Tongue (tissue), 2 donors: Measurements from ENCODE around the gene ZNF205. TPM values are rescaled to one million over a fixed set of nuclear protein-coding genes. Genes with fewer than 3 reads are reported as not detected.

ENCODE experiments used
- DNase-seq: peaks from one replicate; pipeline ENCODE4 v3.0.0-alpha.2; 2015
- total RNA-seq: library from RNA; depleted of rRNA; stranded (reverse); fragments of >200 nt; gene quantifications from one replicate; pipeline ENCODE4 v1.2.3, GENCODE V29; 2014

Gene ZNF205
- total RNA-seq, 1 donor from 2014 or later = 11.4 TPM

DNA sequence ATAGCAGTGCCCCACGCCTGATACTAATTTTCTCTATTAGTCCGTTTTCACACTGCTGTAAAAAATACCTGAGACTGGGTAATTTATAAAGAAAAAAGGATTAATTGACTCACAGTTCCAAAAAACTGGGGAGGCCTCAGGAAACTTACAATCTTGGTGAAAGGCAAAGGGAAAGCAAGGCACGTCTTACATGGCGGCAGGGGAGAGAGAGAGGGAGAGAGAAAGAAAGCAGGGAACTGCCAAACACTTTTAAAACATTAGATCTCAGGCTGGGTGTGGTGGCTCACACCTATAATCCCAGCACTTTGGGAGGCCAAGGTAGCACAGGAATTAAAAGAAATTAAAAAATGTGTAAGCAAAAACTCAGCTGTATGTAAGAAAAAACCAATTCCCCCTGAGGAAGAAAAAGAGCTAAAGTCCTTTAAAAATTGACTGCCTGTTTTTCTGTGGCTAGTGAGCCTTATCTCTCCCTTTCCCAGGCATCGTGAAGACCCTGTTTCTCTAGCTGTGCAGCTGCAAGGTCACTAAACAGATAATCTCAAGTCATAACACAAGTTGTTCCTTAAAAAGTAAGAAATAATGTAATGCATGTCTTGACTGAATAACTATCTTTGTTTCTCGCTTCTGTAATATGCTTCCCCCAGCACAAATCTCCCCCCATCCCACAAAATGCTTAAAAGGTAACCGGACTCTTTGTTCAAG, 27.3 kb upstream of the ZNF205 start:
- no peak for DNase-seq

DNA sequence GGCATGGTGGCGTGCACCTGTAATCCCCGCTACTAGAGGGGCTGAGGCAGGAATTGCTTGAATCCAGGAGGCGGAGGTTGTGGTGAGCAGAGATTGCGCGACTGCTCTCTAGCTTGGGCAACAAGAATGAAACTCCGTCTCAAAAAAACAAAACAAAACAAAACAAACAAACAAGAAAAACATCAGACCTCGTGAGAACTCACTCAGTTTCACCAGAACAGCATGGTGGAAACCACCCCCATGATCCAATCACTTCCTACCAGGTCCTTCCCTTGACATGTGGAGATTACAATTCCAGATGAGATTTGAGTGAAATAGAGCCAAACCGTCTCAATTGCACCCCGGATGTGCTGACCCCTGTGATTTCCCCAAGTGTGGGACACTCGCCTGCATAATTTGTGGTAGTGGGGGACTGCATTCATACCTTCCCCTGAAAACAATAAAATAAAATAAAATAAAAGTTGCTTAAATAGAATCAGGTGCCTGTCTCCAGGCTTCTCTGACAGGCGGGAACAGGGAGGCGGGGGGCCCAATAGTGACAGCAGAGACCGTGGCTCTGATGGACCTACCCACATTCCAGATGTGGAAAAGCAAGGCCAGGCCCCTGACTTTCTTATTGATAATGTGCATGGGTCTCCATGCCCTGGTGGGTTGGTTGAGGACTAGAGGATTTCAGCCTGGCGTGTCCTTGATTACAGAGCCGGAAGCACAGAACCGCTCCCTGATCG, 26.4 kb upstream of the ZNF205 start:
- no peak for DNase-seq

GRCh38 chr16:3086596-3087242, 25.7 kb upstream of the ZNF205 start:
- DNase-seq = no peak

- DNase-seq = peak; percentile 59
Measured at GRCh38 chr16:3087243-3088235, 24.8 kb upstream of the ZNF205 start.

- DNase-seq = peak; percentile 49
Measured at GRCh38 chr16:3088450-3088849, 23.9 kb upstream of the ZNF205 start.

GRCh38 chr16:3088925-3089716, 23.3 kb upstream of the ZNF205 start:
- peak; percentile 40 for DNase-seq

GRCh38 chr16:3089717-3090592, 22.4 kb upstream of the ZNF205 start:
- no peak for DNase-seq

GRCh38 chr16:3091551-3091950, 20.8 kb upstream of the ZNF205 start:
- DNase-seq = no peak

DNA sequence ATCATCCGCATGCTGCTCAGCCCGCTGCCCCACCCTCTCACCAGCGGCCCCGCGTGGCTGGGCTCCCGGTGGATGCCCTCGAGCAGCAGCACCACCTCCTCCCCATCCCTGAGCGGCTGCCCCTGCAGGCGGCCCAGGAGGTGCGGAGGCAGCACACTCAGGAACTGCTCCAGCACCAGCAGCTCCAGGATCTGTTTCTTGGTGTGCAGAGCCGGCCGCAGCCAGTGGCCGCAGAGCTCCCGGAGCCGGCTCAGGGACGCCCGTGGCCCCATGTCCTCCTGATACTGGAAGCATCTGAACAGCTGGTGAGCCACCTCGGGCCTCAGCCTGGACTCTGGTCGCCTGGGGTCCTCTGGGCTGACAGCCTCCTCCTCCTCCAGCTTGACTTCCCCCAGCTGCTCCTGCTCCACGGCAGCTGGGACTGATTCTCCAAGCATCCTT, 19.9 kb upstream of the ZNF205 start:
- peak; percentile 49 for DNase-seq

DNA sequence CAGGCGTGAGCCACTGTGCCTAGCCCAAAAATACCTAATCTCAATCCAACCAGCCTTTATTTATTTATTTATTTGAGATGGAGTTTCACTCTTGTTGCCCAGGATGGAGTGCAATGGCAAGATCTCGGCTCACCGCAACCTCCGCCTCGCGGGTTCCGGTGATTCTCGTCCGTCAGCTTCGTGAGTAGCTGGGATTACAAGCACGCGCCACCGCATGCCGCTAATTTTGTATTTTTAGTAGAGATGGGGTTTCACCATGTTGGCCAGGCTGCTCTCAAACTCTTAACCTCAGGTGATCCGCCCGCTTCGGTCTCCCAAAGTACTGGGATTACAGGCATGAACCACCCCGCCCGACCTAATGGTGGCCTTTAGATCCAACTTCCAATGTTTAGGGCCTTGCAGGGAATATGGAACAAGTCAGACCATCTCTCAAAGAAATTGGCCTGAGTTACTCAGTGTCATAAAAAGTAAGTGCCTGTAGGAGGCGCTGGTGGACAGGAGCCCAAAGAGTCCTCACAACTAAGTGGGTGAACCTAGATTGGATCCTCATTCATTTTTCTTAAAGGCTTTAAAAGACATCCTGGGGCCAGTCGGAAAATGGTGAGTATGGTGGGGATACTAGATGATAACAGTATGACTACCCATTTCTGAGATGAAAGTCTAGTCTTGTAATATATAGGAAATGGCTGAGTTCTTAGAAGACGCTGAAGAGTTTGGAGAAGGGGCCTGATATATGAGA, 17.9 kb upstream of the ZNF205 start:
- no peak for DNase-seq

DNA sequence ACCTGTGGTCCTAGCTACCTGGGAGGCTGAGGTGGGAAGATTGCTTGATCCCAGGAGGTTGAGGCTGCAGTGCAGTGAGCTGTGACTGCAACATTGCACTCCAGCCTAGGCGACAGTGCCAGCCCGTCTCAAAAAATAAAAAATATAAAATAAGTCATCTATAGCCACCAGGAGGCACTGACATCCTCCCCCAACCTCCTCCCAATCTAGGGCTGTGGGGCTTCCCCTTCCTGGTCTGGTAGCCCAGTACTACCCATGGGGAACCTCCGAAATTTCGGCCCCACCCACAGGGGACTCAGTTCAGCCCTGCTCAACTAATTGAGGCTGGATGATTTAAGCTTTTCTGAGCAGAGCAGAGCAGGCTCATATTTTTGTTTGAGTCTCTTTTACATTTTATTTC, 16.5 kb upstream of the ZNF205 start:
- DNase-seq = no peak

- no peak for DNase-seq
Measured at GRCh38 chr16:3096362-3096761, 16.0 kb upstream of the ZNF205 start.

GRCh38 chr16:3097266-3097665, 15.1 kb upstream of the ZNF205 start:
- no peak for DNase-seq

- no peak for DNase-seq
Measured at GRCh38 chr16:3098459-3099394, 13.7 kb upstream of the ZNF205 start, which contains the start of gene ZSCAN10. Gene ZSCAN10 (minus strand): TSS chr16:3099294. CDS start chr16:3092937, 6,357 bp downstream.

- DNase-seq = no peak
Measured at GRCh38 chr16:3099395-3099731, 13.0 kb upstream of the ZNF205 start.

DNA sequence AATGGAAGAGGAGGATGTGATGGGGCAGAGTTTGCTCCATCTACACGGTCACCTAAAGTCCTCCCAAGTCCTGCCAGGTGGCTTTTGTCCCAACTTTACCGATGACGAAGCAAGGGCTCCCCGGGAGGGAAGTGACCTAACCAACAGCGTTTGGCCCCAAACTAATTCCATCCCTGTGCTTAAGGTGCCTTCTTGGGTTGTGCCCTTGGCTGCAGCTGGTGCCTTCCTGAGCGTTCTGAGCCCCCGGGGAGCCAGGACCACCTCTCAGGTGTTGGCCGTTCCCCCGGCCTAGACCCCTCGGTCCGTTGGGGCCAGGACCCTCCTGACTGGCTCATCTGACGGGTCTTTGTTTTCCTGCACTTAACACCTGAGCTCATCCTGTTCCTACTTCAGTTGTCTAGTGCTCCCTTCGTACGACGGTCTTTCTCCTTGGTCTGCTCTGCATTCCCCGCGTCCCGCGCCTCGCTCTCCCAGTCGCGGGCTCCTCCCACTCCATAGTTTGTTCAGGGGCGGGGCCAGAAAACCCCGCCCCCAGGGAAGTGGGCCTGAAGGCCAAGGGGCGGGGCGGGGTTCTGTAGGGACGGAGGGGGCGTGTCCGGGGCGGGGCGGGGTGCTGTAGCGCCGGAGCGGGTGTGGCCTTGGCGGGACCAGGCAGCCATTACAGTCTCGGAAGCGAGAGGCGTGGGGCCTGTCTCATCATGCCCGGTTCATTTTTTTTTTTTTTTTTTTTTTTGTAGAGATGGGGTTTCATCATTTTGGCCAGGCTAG, 12.5 kb upstream of the ZNF205 start:
- DNase-seq = peak; percentile 92
